K562 (cell line): ENCODE measurements around the gene ARID5B.
"Not testable (repeated sequence)": the region's sequence is repeated elsewhere in the genome, so short reads cannot be mapped to it uniquely, and the experiment has no call there.

Experiments
- CREB1 ChIP-seq, 2 experiments: sonication (generic) in 1 of 2; formaldehyde crosslinking in 1 of 2; IDR thresholded peaks; 2 replicates each; pipeline versions ENCODE4 v1.6.1 to v1.8.0; 2012 to 2022; ENCODE audit warnings: inconsistent platforms in 1 of 2, mild to moderate bottlenecking in 1 of 2, missing genetic modification reagents in 1 of 2, moderate library complexity in 1 of 2
- TF ChIP-seq, protein P1 (sequence below), 3 experiments: IDR thresholded peaks in 2 of 3; conservative IDR thresholded peaks in 1 of 3; 2 replicates each; pipeline ENCODE4 v1.5.1; 2011 to 2012; ENCODE audit warnings: low read length in 3 of 3, mild to moderate bottlenecking in 3 of 3, control low read depth in 2 of 3, improper control_type of control experiment in 1 of 3, inconsistent platforms in 1 of 3, low read depth in 1 of 3, mixed read lengths in 1 of 3, moderate library complexity in 1 of 3; ENCODE audit not compliant: insufficient read depth in 2 of 3

DNA sequence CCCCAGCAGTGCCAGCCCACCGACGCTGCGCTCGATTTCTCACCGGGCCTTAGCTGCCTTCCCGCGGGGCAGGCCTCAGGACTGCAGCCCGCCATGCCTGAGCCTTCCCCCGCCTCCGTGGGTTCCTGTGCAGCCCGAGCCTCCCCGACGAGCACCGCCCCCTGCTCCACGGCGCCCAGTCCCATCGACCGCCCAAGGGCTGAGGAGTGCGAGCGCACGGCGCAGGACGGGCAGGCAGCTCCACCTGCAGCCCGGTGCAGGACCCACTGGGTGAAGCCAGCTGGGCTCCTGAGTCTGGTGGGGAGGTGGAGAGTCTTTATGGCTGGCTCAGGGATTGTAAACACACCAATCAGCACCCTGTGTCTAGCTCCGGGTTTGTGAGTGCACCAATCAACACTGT, 33.7 kb upstream of the ARID5B start:
- TF ChIP-seq, protein P1, sequence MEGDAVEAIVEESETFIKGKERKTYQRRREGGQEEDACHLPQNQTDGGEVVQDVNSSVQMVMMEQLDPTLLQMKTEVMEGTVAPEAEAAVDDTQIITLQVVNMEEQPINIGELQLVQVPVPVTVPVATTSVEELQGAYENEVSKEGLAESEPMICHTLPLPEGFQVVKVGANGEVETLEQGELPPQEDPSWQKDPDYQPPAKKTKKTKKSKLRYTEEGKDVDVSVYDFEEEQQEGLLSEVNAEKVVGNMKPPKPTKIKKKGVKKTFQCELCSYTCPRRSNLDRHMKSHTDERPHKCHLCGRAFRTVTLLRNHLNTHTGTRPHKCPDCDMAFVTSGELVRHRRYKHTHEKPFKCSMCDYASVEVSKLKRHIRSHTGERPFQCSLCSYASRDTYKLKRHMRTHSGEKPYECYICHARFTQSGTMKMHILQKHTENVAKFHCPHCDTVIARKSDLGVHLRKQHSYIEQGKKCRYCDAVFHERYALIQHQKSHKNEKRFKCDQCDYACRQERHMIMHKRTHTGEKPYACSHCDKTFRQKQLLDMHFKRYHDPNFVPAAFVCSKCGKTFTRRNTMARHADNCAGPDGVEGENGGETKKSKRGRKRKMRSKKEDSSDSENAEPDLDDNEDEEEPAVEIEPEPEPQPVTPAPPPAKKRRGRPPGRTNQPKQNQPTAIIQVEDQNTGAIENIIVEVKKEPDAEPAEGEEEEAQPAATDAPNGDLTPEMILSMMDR (IDR thresholded peaks at IDR 0.05 in 2 of 3, conservative IDR thresholded peaks at IDR 0.05 in 1 of 3; ENCODE audit: insufficient read depth in 2 of 3, low read depth in 1 of 3, low read length in 3 of 3), result not testable (repeated sequence)
- not testable (repeated sequence) for TF ChIP-seq CREB1 (IDR thresholded peaks at IDR 0.05); CREB1 (CRISPR knock-in tag; IDR thresholded peaks at IDR 0.05)
